Esophagus muscularis mucosa (tissue), 4 donors: Measurements from ENCODE around the gene CCNF. TPM values are rescaled to one million over a fixed set of nuclear protein-coding genes. Genes with fewer than 3 reads are reported as not detected.
A peak's percentile ranks its signal among the peaks of the same experiment; 100 is the strongest.

Source experiments
- DNase-seq: peaks from one replicate; pipeline ENCODE4 v3.0.0-alpha.2; 2017; ENCODE audit errors: extremely low spot score
- H3K27ac ChIP-seq, 4 donors: fragments of 200-600 bp; sonication (generic); replicated peaks in 1 of 4; 1 replicate in 3 of 4; 2 replicates in 1 of 4; pipeline ENCODE4 v1.5.1; 2016 to 2019; ENCODE audit warnings: mild to moderate bottlenecking in 1 of 4
- H3K27me3 ChIP-seq, 4 donors: fragments of 200-600 bp; sonication (generic); one replicate each; pipeline versions ENCODE4 v1.5.1 to v1.6.0; 2016 to 2019
- H3K36me3 ChIP-seq, 4 donors: fragments of 200-600 bp; sonication (generic); one replicate each; pipeline ENCODE4 v1.5.1; 2016 to 2019
- H3K4me1 ChIP-seq, 4 donors: fragments of 200-600 bp; sonication (generic); one replicate each; pipeline ENCODE4 v1.5.1; 2016 to 2019
- H3K4me3 ChIP-seq, 4 donors: fragments of 200-600 bp; sonication (generic); 1 replicate in 2 of 4; 2 replicates in 2 of 4; pipeline ENCODE4 v1.5.1; 2016 to 2019; ENCODE audit warnings: mild to moderate bottlenecking in 4 of 4, moderate library complexity in 1 of 4
- H3K9me3 ChIP-seq, 4 donors: fragments of 200-600 bp; sonication (generic); 1 replicate in 3 of 4; 2 replicates in 1 of 4; pipeline ENCODE4 v1.5.1; 2016 to 2019
- EP300 ChIP-seq: sonication (generic); formaldehyde crosslinking; IDR thresholded peaks from one replicate; pipeline ENCODE4 v1.6.1; 2017; ENCODE audit warnings: antibody characterized with exemption
- POLR2A ChIP-seq: fragments of 450-650 bp; IDR thresholded peaks from one replicate; pipeline ENCODE4 v1.6.1; 2017; ENCODE audit warnings: antibody characterized with exemption, moderate library complexity, mild to moderate bottlenecking, low read depth
- POLR2AphosphoS5 ChIP-seq, 2 donors: sonication (generic); formaldehyde crosslinking; IDR thresholded peaks; one replicate each; pipeline ENCODE4 v1.6.1; 2017; ENCODE audit warnings: antibody characterized with exemption in 2 of 2
- WGBS: methylation state at CpG from one replicate; pipeline ENCODE4 v1.1.5; 2018; 5-methylcytosine and 5-hydroxymethylcytosine counted together
- intact Hi-C: fragments of 100-400 bp; cut with DNase I; formaldehyde crosslinking; loops from one replicate; pipeline ENCODE4 v1.15.1; 2023
- total RNA-seq, 4 donors: library from RNA; depleted of rRNA; stranded (reverse); fragments of >200 nt; gene quantifications; one replicate each; pipeline versions ENCODE4 v1.1.0 to v1.2.1, GENCODE V29; 2016
- TF ChIP-seq, protein P1 (sequence below), 3 experiments: fragments of 200-600 bp in 2 of 3; fragments of 450-650 bp in 1 of 3; sonication (generic) in 2 of 3; IDR thresholded peaks; one replicate each; pipeline ENCODE4 v1.5.1; 2017 to 2019; ENCODE audit warnings: antibody characterized with exemption in 3 of 3, mild to moderate bottlenecking in 2 of 3, moderate library complexity in 1 of 3

CCNF gene
- total RNA-seq, 4 donors from 2014 or later, result 0.83 to 2.5 (median 1.5) TPM

DNA sequence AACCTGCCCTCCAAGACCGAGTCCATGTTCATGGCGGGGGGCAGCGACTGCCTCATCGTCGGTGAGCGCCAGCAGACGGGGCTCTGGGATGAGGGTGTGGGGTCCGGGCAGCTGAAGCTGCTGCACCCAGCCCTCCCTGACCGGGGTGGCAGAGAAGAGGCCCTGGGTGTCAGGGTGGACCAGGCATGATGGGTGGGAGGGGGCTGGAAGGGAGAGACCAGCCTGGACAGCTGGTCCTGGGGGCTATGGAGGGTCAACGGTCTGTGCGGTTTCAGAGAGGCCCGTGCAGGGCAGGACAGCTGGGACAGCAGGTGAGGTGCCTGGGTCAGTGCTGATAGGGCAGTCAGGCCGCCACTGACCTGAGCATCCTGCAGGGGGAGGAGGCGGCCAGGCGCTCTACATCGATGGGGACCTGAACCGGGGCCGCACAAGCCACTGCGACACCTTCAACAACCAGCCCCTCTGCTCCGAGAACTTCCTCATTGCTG, 71.2 kb downstream of the CCNF start:
- H3K4me1 ChIP-seq, result peaks cover 42 to 48% (median 45%) of the 10 kb centered on the region in 4 donors
- no peak for DNase-seq
- intact Hi-C loops, result loop anchor here (2.0 to 10.0 kb wide), 4 partner anchors 43 to 236 kb away; partner anchors contain the start of genes ABCA3, CCNF and RNPS1

DNA sequence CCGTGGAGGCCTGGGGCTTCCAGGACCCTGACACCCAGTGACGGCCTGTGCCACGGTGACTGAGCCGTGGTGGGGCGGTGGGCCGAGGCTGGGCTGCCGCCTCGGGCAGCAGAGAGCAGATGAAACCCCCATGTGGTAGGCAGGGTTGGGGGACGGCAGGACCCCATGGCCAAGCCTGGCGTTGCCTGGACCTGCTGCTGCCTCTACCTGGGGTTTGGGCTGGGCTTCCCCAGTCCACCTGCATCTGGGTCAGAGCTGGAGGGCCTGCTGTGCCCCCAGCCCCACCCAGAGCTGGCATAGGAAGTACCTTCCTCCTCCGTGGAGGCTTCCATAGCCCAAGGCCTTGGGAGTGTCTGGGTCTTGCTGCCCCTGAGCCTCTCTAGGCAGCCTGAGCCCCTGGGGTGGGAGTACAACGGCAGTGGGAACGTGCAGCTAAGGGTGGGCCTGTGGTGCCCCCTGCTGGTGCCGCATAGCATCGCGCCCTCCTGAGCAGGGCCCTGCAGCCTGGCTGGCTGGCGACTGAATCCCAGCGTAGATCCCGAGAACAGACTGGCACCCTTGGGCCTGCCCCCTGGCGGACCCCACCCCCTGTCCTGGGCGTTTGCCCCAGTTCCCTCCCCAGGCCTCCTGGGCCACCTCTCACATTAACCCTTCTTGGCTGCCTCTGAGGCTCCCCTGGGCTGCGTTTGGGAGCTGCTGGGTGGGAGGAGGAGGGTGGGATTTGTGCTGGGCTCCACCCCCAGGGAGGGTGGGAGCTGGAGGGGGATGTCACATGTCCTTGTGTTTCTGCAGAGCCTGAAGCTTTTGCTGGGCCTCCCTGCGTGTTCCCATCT, 71.9 kb downstream of the CCNF start:
- DNase-seq, result peak; percentile 96

More for the DNA sequence above, 71.2 kb downstream of the CCNF start:
- Histone ChIP-seq H3K4me3 (no peak overlapping the region), H3K36me3 (peaks cover 13 to 46% (median 30%) of the 10 kb centered on the region in 4 donors), H3K9me3 (no peaks in the 10 kb centered on the region), H3K27me3 (no peaks in the 10 kb centered on the region), H3K27ac (no peak overlapping the region)
- WGBS, result 89% methylated on average over 8 of the region's 20 CpGs
- TF ChIP-seq, protein P1, sequence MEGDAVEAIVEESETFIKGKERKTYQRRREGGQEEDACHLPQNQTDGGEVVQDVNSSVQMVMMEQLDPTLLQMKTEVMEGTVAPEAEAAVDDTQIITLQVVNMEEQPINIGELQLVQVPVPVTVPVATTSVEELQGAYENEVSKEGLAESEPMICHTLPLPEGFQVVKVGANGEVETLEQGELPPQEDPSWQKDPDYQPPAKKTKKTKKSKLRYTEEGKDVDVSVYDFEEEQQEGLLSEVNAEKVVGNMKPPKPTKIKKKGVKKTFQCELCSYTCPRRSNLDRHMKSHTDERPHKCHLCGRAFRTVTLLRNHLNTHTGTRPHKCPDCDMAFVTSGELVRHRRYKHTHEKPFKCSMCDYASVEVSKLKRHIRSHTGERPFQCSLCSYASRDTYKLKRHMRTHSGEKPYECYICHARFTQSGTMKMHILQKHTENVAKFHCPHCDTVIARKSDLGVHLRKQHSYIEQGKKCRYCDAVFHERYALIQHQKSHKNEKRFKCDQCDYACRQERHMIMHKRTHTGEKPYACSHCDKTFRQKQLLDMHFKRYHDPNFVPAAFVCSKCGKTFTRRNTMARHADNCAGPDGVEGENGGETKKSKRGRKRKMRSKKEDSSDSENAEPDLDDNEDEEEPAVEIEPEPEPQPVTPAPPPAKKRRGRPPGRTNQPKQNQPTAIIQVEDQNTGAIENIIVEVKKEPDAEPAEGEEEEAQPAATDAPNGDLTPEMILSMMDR (IDR thresholded peaks at IDR 0.05), result no peak
- TF ChIP-seq EP300 (no peak), POLR2AphosphoS5 (IDR thresholded peaks at IDR 0.05) (no peak), POLR2A (no peak)

DNA sequence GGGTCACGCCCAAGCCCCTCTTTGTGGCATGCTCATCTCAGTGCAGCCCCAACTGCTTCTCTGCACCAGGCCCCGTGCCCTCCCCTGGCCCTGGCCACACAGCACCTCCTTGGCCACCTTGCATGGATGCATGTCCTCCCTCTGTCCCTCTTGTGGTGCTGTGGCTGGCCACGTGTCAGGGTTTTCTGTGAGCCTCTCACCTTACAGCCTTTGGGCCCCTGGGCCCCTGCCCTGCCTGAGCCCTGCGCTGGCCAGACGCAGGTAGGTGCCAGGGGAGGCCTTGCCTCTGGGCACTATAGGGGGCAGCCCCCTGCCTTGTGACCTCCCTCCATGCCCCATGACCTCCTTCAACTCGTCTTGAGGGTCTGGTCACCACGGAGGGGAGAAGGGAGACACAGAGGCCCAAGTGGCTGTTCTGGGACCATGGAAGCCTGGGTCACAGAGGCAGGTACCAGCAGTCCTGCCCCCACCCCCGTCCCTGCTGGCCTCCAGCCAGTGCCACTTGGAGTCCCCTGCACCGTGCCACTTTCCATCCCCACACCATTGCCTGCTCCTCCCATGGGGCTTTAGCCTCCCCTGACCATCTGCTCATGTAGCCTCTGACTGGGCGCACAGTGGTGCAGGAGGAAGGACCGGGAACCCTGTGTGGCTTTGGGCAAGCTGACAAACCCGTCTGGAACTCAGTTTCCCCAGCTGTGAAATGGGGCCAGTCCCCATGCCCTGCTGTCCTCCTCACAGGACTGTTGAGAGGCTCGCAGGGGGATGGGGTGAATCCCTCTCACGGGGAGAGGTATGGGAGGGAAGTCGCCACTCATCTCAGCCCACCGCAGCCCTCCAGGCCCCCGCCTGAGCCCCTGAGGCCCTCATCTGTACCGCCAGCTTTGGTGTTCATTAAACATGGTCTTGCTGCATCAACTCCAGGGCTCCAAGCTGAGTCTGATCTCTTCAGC, 73.0 kb downstream of the CCNF start:
- no peak for DNase-seq
- Histone ChIP-seq H3K4me3 (peak overlapping the region in 1 of 4 donors; percentile 40), H3K4me1 (peaks cover 37 to 43% (median 41%) of the 10 kb centered on the region in 4 donors), H3K9me3 (no peaks in the 10 kb centered on the region), H3K27me3 (no peaks in the 10 kb centered on the region), H3K36me3 (peaks cover 0 to 31% (median 17%) of the 10 kb centered on the region in 4 donors), H3K27ac (peak overlapping the region in 2 of 4 donors; percentile 53 to 59)
- WGBS, result 62% methylated on average over 6 of the region's 18 CpGs
- TF ChIP-seq POLR2A, result no peak
- TF ChIP-seq POLR2AphosphoS5 (IDR thresholded peaks at IDR 0.05), result no peak
- TF ChIP-seq, protein P1 (IDR thresholded peaks at IDR 0.05), result no peak
- no peak for TF ChIP-seq EP300
- intact Hi-C loops, result loop anchor here (2.0 to 10.0 kb wide), 4 partner anchors 45 to 237 kb away; partner anchors contain the start of genes ABCA3, CCNF and RNPS1

More for the DNA sequence above, 71.9 kb downstream of the CCNF start:
- WGBS, result 10% methylated on average over 2 of the region's 23 CpGs
- Histone ChIP-seq H3K36me3 (peaks cover 10 to 42% (median 28%) of the 10 kb centered on the region in 4 donors), H3K27me3 (no peaks in the 10 kb centered on the region), H3K27ac (peak overlapping the region in 3 of 4 donors; percentile 52 to 59 (median 53)), H3K4me3 (peak overlapping the region; percentile 36 to 52 (median 40)), H3K9me3 (no peaks in the 10 kb centered on the region), H3K4me1 (peaks cover 42 to 48% (median 45%) of the 10 kb centered on the region in 4 donors)
- intact Hi-C loops, result loop anchor here (2.0 to 10.0 kb wide), 4 partner anchors 44 to 236 kb away; partner anchors contain the start of genes ABCA3, CCNF and RNPS1
- peak; percentile 22 for TF ChIP-seq POLR2A
- TF ChIP-seq EP300, result no peak
- TF ChIP-seq POLR2AphosphoS5 (IDR thresholded peaks at IDR 0.05), result peak in 1 of 2 donors; percentile 59
- TF ChIP-seq, protein P1 (IDR thresholded peaks at IDR 0.05), result peak in 2 of 3 experiments; percentile 96 to 97

DNA sequence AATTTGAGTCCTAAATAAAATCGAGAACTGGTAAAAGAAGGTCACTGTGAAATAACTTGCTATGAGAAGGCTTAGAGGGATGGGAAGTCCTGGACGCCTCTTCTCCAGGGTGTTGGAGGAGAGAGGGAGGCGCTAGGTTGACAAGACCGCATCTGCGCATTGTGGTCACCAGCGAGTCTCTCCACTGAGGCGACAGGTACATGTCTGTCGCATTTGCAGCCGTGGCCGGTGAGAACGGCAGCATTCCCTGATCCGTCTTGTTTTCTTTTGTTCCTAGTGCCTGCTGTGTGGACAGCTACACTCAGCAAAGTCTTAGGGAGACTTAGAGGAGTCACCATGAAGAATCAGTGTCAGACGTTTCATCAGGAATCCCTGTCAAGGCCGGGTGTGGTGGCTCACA, 76.4 kb downstream of the CCNF start:
- intact Hi-C loops, result loop anchor here (10.0 kb wide), 1 partner anchor 241 kb away; the partner anchor contains the start of gene RNPS1
- 89% methylated on average over 11 of the region's 14 CpGs for WGBS

More for the DNA sequence above, 76.4 kb downstream of the CCNF start:
- TF ChIP-seq POLR2A (no peak), POLR2AphosphoS5 (IDR thresholded peaks at IDR 0.05) (no peak), EP300 (no peak)
- TF ChIP-seq, protein P1 (IDR thresholded peaks at IDR 0.05), result no peak
- H3K4me1 ChIP-seq, result peaks cover 18 to 24% (median 22%) of the 10 kb centered on the region in 4 donors
- DNase-seq, result no peak
- no peaks in the 10 kb centered on the region for H3K27me3 ChIP-seq
- H3K36me3 ChIP-seq, result peaks cover 0 to 3% (median 0%) of the 10 kb centered on the region in 4 donors
- no peak overlapping the region for H3K4me3 ChIP-seq
- H3K27ac ChIP-seq, result no peak overlapping the region
- no peaks in the 10 kb centered on the region for H3K9me3 ChIP-seq
